Measurements from ENCODE around the gene EVI5.
A peak's percentile ranks its signal among the peaks of the same experiment; 100 is the strongest.
"Not testable (repeated sequence)": the region's sequence is repeated elsewhere in the genome, so short reads cannot be mapped to it uniquely, and the experiment has no call there.

EVI5 gene

DNA sequence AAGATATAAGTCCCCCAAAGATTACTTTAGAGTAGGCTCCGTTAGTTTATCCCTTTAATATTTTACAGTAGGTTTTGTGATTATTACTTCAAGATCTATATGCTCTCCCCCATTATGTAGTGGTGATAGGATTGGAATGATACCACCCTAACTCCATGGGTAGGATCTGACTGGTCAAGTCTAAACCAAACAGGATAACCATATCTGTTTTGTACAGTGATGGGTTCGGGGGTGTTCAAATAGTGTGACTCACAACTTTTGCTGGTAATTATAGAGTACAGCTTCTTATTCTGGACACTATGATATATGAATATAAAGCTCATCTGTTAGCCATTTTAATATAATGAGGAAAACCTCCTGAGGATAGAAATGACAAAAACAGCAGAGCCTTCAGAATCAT lies 212.4 kb downstream of the EVI5 start:
- DNase-seq (ENCODE audit: low spot score) = no peak

DNA sequence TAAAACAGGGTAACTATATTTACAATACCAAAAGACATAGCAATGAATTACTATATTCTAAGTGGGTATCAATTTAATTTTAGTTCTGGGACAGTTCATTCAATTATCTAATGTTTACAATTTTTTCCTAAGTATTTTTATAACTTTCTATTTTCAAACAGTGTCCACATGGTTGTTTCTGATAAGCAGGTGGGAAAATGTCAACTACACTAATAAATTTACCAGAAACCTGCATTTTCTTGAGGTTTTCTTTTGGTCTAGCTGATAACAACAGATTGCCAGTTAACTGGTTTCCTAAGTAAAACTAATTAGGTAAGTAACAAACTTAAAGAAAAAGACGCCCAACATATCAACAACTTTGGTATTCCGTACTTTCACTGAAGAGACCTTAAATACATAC lies 213.3 kb downstream of the EVI5 start:
- no peak for DNase-seq (ENCODE audit: low spot score)

DNA sequence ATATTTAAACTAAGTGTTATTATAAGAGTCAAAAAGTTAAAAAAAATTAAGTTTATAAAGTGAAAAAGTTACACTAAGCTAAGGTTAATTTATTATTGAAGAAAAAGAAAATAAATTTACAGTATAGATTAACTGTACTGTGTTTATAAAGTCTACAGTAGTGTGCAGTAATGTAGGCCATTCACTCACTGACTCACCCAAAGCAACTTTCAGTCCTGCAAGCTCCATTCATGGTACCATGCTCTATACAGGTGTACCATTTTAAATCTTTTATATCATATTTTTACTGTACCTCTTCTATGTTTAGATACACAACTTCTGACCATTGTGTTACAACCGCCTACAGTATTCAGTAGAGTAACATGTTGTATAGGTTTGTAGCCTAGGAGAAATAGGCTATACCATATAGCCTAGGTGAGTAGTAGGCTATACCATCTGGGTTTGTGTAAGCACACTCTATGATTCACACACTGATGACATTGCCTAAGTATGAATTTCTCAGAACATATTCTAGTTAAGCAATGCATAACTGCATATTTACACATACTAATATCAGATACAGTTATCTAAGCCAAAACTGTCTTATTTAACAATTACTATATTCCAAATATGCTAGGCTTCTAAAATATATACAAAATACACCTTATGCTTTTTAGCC lies 217.6 kb downstream of the EVI5 start:
- DNase-seq (ENCODE audit: low spot score) = no peak

- DNase-seq (ENCODE audit: low spot score) = no peak
These were observed 221.3 kb downstream of the EVI5 start for GRCh38 chr1:92563457-92564216.

- DNase-seq (ENCODE audit: low spot score) = no peak
These were observed 228.6 kb downstream of the EVI5 start for GRCh38 chr1:92556350-92556749.

DNA sequence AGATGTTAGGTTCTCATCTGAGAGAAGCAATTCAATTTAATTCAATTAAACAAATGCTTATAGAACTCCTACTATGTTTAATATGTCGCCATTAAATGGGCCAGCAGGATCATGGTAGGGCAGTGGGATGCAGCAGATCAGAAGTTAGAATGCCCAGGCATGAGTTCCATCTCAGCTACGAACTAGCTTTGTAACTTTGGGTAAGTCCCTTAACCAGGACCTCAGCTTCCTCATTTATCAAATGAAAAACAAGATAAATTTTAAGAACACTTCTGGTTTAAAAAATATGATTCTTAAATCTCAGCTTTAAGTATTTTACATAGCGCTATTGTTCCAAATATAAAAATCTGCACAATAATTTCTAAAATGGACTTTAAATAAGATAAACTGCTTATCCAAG lies 230.7 kb downstream of the EVI5 start:
- no peak for DNase-seq (ENCODE audit: low spot score)

- no peak for DNase-seq (ENCODE audit: low spot score)
These were observed 233.0 kb downstream of the EVI5 start for GRCh38 chr1:92551916-92552315.

DNA sequence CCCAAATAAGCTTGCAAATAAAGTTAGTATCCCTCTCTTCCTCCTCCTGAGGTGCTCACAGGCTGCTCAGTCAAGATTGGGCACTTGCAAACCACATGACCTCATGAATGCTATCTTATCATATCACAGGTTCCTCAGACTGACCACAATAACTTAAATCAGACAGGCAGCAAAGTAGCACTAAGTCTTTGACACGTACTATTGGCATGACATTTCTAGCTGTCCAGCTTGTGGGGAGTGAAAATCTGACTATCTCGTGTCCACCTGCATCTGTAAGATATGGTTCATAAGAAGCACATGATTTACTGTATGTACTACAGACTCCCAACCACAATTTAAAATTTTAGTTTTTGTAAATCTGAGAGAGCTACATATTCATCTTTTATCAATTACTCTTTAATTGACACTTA lies 240.1 kb downstream of the EVI5 start:
- DNase-seq (ENCODE audit: low spot score) = no peak

DNA sequence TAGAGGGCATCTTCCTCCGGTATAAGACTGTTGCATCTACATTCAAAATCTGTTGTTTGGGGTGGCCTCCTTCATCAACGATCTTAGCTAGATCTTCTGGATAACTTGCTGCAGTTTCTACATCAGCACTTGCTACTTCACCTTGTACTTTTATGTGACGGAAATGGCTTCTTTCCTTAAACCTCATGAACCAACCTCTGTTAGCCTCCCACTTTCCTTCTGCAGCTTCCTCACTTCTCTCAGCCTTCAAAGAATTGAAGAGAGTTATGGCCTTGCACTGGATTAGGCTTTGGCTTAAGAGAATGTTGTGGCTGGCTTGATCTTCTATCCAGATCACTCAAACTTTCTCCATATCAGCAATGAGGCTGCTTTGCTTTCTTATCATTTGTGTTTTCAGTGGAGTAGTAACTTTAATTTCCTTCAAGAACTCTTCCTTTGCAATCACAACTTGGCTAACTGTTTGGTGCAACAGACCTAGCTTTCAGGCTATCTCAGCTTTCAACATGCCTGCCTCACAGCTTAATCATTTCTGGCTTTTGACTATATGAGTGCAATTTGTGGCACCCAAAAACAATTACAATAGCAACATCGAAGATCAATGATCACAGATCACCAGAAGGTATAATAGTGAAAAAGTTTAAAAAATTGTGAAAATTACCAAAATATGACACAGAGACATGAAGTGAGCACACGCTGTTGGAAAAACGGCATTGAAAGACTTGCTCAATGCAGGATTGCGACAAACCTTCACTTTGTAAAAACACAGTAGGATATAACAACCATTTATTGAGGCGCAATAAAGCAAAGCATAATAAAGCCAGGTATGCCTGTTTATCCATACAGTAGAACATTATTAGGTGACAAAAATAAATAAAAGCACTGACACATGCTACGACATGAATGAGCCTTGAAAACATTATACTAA lies 241.5 kb downstream of the EVI5 start:
- no peak for DNase-seq (ENCODE audit: low spot score)

GRCh38 chr1:92538413-92539061 lies 246.4 kb downstream of the EVI5 start:
- DNase-seq (ENCODE audit: low spot score) = no peak

DNA sequence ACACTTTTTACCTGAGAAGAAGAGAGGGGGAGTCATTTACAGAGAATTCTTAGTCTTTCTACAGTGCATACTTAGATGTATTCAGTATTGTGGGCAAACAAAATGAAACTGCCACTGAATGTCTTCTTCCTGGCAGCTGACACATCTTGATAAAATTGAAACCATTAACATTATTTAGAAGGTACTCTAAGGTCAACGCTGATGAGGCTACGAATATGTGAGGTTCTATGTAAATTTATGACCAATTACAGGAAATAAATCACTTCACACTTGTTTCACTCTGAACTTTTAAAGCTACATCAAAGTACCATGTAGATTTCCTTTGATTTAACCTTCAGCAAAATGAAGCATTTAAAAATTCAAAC lies 246.9 kb downstream of the EVI5 start:
- DNase-seq (ENCODE audit: low spot score) = no peak

GRCh38 chr1:92536980-92537884 lies 247.7 kb downstream of the EVI5 start:
- peak; percentile 37 for DNase-seq (ENCODE audit: low spot score)

DNA sequence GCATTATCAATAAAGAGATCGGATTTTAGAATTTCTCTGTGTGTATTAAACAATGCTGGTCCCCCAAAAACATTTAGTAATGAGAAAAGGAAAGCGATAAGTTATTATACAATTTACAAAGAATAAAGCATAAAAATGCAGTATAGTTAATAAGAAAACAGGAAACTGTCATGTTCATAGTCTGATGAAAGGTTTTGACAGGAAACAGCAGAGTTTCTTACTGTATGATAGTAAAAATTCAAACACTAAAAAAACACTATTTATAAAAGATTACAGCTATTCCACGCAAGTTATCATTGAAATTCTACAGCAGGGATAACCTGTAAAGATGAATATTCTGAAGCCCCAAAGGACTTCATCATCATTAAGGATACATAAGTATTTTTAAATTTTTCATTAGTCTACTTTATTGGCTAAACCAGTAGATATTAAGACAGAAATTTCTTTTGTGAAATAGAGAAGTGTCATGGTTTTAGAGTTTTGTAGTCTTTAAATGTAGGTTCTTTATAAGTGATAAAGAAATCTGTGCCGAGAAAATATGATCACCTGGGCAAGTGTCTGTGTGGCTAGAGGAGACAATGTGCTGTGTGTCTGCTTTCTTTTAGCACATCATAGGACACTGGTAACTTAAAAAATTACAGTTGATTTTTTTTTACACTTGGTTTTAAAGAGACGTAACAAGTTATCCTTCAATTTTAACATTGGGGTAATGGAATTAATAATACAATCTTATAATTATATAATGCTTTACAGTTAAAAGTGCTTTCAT lies 248.5 kb downstream of the EVI5 start:
- DNase-seq (ENCODE audit: low spot score) = no peak

GRCh38 chr1:92532371-92532770 lies 252.5 kb downstream of the EVI5 start:
- DNase-seq (ENCODE audit: low spot score) = not testable (repeated sequence)

- DNase-seq (ENCODE audit: low spot score) = not testable (repeated sequence)
These were observed 253.0 kb downstream of the EVI5 start for GRCh38 chr1:92531939-92532338.

- no peak for DNase-seq (ENCODE audit: low spot score)
These were observed 257.2 kb downstream of the EVI5 start for GRCh38 chr1:92527670-92528069.

- DNase-seq (ENCODE audit: low spot score) = not testable (repeated sequence)
These were observed 259.8 kb downstream of the EVI5 start for GRCh38 chr1:92524944-92525590.

DNA sequence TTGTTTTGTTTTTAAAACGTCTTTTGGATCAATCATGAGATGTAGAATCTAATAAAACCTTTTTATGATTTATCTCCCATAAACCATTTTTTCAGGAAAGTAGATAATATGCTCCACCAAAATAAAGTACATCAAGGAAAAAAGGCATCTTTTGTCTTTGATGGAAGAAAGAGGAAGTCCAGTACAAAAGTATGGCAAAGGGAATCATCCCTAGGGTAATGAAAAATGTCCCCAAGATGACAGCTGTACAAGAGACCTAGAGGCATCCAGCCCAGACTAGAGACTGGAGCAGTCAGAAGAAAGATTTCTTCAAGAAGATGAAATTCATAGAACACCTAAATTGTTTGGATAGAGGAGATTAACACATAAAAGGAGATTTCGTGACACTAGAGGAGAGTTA lies 265.9 kb downstream of the EVI5 start:
- DNase-seq (ENCODE audit: low spot score) = no peak

- no peak for DNase-seq (ENCODE audit: low spot score)
These were observed 268.3 kb downstream of the EVI5 start for GRCh38 chr1:92516574-92516973.

- no peak for DNase-seq (ENCODE audit: low spot score)
These were observed 269.1 kb downstream of the EVI5 start for GRCh38 chr1:92515796-92516201.
